HepG2 (cell line): ENCODE results near the gene NOTO. TPM values are rescaled to one million over a fixed set of nuclear protein-coding genes. Genes with fewer than 3 reads are reported as not detected.
A peak's percentile ranks its signal among the peaks of the same experiment; 100 is the strongest.

Source experiments
- ETV6 ChIP-seq: sonication (generic); formaldehyde crosslinking; conservative IDR thresholded peaks from 2 replicates; pipeline ENCODE4 v1.4.0; 2020; ENCODE audit warnings: missing genetic modification reagents
- JUNB ChIP-seq: sonication (generic); formaldehyde crosslinking; IDR thresholded peaks from 2 replicates; pipeline ENCODE4 v1.8.0; 2022; ENCODE audit warnings: missing genetic modification reagents, mild to moderate bottlenecking, borderline replicate concordance
- SKI ChIP-seq: fragments of 450-650 bp; IDR thresholded peaks from one replicate; pipeline ENCODE4 v1.6.1; 2018; ENCODE audit warnings: mild to moderate bottlenecking; ENCODE audit not compliant: partially characterized antibody
- SMC3 ChIP-seq: IDR thresholded peaks from 2 replicates; pipeline ENCODE4 v1.6.1; 2011; ENCODE audit warnings: low read length, improper control_type of control experiment
- YEATS4 ChIP-seq: sonication (generic); formaldehyde crosslinking; IDR thresholded peaks from 2 replicates; pipeline ENCODE4 v1.4.0; 2020; ENCODE audit warnings: missing genetic modification reagents, borderline replicate concordance
- ZBTB7A ChIP-seq: sonication (generic); formaldehyde crosslinking; IDR thresholded peaks from 2 replicates; pipeline ENCODE4 v1.8.0; 2022; ENCODE audit warnings: mild to moderate bottlenecking, missing genetic modification reagents
- ZNF282 ChIP-seq: fragments of 450-650 bp; IDR thresholded peaks from 2 replicates; pipeline ENCODE4 v1.6.1; 2018; ENCODE audit not compliant: partially characterized antibody
- ZNF326 ChIP-seq: sonication (generic); formaldehyde crosslinking; IDR thresholded peaks from 2 replicates; pipeline ENCODE4 v1.4.0; 2020; ENCODE audit warnings: missing genetic modification reagents, borderline replicate concordance
- ZNF510 ChIP-seq: sonication (generic); formaldehyde crosslinking; IDR thresholded peaks from 2 replicates; pipeline ENCODE4 v1.4.0; 2020; ENCODE audit warnings: low read depth, mild to moderate bottlenecking, missing genetic modification reagents
- ZNF577 ChIP-seq: sonication (generic); formaldehyde crosslinking; IDR thresholded peaks from 2 replicates; pipeline ENCODE4 v1.4.0; 2020; ENCODE audit warnings: mild to moderate bottlenecking, low read depth, missing genetic modification reagents, borderline replicate concordance
- ZNF883 ChIP-seq: sonication (generic); formaldehyde crosslinking; IDR thresholded peaks from 2 replicates; pipeline ENCODE4 v1.5.1; 2020; ENCODE audit warnings: mild to moderate bottlenecking, missing genetic modification reagents; ENCODE audit errors: not compliant biosample characterization
- polyA plus RNA-seq, 8 experiments: library from polyadenylated mRNA; depleted of rRNA in 3 of 8; stranded (reverse) in 7 of 8; unstranded in 1 of 8; fragments of >200 nt; fragmentation: Illumina TruSeq in 4 of 8; extraction: Trizol in 4 of 8; gene quantifications; 2 replicates each; pipeline versions ENCODE4 v1.2.1 to v1.2.3, GENCODE V29; 2011 to 2016; ENCODE audit warnings: low read depth in 4 of 8, missing spikeins in 1 of 8, mixed read lengths in 1 of 8; ENCODE audit not compliant: insufficient read depth in 1 of 8
- total RNA-seq, 5 experiments: library from RNA; depleted of rRNA; stranded (reverse); fragments of >200 nt; fragmentation: Illumina TruSeq; extraction: Trizol; gene quantifications; 2 replicates each; pipeline ENCODE4 v1.2.3, GENCODE V29; 2016; ENCODE audit warnings: low read depth in 1 of 5
- TF ChIP-seq, protein P1 (sequence below): sonication (generic); formaldehyde crosslinking; IDR thresholded peaks from 2 replicates; pipeline ENCODE4 v1.5.0; 2020; ENCODE audit warnings: mild to moderate bottlenecking, missing genetic modification reagents, borderline replicate concordance
- TF ChIP-seq, protein P2 (sequence below): sonication (generic); formaldehyde crosslinking; IDR thresholded peaks from 2 replicates; pipeline ENCODE4; 2020; ENCODE audit warnings: missing genetic modification reagents, mild to moderate bottlenecking, borderline replicate concordance
- TF ChIP-seq, protein P3 (sequence below): sonication (generic); formaldehyde crosslinking; IDR thresholded peaks from 2 replicates; pipeline ENCODE4 v1.4.0; 2020; ENCODE audit warnings: missing genetic modification reagents
- TF ChIP-seq, protein P4 (sequence below): sonication (generic); formaldehyde crosslinking; IDR thresholded peaks from 2 replicates; pipeline ENCODE4 v1.8.0; 2022; ENCODE audit warnings: mild to moderate bottlenecking, missing genetic modification reagents, moderate library complexity
- TF ChIP-seq, protein P5 (sequence below): sonication (generic); formaldehyde crosslinking; IDR thresholded peaks from 2 replicates; pipeline ENCODE4 v1.5.1; 2020; ENCODE audit warnings: mild to moderate bottlenecking, missing genetic modification reagents, borderline replicate concordance

Gene NOTO
- total and polyA plus RNA-seq, 2 of the 13 experiments (the other 11 are each of a cell fraction or from before 2014, with no cell fraction given) = not detected

DNA sequence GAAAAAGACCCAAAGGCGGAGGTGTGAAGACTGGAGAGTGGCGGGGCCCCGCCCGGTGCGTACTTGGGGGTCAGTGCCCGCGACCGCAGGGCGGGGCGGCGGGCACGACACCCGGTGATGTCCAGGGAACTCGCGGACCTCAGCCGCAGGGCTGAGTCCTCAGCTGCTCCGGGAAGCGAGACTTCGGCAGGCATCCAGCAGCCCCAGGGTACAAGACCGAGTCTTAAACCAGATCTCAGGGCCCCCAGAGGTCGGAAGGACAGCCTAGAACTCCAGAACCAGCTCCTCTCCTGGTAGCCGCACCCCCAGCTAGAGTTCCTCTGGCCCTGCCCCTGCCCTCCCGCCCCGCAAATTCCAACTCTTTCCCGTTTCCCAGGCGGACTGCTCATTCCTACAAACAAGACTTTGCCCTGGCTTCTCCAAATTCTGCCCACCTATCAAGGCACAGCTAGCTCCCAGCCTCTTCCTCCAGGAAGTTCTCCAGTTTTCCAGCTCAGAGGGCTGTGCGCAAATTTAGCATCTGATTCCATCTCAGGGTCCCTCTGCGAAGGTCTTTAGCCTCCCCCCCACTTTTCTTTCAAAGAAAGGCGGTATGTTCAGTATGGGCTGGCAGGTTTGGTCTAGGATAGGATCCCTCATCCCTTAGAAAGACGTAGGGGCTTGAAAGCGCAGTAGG lies 26.0 kb upstream of the NOTO start (continued):
- TF ChIP-seq ZNF883 (CRISPR knock-in tag) = no peak
- TF ChIP-seq ZBTB7A (CRISPR knock-in tag) = no peak
- TF ChIP-seq SMC3 = no peak
- TF ChIP-seq YEATS4 (CRISPR knock-in tag) = 0 out of 2 replicates have a peak, but pooled peaks have one; percentile 10
- TF ChIP-seq ZNF326 = no peak
- TF ChIP-seq, protein P1, sequence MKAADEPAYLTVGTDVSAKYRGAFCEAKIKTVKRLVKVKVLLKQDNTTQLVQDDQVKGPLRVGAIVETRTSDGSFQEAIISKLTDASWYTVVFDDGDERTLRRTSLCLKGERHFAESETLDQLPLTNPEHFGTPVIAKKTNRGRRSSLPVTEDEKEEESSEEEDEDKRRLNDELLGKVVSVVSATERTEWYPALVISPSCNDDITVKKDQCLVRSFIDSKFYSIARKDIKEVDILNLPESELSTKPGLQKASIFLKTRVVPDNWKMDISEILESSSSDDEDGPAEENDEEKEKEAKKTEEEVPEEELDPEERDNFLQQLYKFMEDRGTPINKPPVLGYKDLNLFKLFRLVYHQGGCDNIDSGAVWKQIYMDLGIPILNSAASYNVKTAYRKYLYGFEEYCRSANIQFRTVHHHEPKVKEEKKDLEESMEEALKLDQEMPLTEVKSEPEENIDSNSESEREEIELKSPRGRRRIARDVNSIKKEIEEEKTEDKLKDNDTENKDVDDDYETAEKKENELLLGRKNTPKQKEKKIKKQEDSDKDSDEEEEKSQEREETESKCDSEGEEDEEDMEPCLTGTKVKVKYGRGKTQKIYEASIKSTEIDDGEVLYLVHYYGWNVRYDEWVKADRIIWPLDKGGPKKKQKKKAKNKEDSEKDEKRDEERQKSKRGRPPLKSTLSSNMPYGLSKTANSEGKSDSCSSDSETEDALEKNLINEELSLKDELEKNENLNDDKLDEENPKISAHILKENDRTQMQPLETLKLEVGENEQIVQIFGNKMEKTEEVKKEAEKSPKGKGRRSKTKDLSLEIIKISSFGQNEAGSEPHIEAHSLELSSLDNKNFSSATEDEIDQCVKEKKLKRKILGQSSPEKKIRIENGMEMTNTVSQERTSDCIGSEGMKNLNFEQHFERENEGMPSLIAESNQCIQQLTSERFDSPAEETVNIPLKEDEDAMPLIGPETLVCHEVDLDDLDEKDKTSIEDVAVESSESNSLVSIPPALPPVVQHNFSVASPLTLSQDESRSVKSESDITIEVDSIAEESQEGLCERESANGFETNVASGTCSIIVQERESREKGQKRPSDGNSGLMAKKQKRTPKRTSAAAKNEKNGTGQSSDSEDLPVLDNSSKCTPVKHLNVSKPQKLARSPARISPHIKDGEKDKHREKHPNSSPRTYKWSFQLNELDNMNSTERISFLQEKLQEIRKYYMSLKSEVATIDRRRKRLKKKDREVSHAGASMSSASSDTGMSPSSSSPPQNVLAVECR (CRISPR knock-in tag) = 0 out of 2 replicates have a peak, but pooled peaks have one; percentile 1
- TF ChIP-seq, protein P2, sequence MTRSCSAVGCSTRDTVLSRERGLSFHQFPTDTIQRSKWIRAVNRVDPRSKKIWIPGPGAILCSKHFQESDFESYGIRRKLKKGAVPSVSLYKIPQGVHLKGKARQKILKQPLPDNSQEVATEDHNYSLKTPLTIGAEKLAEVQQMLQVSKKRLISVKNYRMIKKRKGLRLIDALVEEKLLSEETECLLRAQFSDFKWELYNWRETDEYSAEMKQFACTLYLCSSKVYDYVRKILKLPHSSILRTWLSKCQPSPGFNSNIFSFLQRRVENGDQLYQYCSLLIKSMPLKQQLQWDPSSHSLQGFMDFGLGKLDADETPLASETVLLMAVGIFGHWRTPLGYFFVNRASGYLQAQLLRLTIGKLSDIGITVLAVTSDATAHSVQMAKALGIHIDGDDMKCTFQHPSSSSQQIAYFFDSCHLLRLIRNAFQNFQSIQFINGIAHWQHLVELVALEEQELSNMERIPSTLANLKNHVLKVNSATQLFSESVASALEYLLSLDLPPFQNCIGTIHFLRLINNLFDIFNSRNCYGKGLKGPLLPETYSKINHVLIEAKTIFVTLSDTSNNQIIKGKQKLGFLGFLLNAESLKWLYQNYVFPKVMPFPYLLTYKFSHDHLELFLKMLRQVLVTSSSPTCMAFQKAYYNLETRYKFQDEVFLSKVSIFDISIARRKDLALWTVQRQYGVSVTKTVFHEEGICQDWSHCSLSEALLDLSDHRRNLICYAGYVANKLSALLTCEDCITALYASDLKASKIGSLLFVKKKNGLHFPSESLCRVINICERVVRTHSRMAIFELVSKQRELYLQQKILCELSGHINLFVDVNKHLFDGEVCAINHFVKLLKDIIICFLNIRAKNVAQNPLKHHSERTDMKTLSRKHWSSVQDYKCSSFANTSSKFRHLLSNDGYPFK (CRISPR knock-in tag) = no peak; the same call in 1 of the 2 replicates
- TF ChIP-seq ETV6 (CRISPR knock-in tag) = no peak
- TF ChIP-seq ZNF510 = no peak
- TF ChIP-seq ZNF577 (CRISPR knock-in tag) = no peak
- TF ChIP-seq, protein P3, sequence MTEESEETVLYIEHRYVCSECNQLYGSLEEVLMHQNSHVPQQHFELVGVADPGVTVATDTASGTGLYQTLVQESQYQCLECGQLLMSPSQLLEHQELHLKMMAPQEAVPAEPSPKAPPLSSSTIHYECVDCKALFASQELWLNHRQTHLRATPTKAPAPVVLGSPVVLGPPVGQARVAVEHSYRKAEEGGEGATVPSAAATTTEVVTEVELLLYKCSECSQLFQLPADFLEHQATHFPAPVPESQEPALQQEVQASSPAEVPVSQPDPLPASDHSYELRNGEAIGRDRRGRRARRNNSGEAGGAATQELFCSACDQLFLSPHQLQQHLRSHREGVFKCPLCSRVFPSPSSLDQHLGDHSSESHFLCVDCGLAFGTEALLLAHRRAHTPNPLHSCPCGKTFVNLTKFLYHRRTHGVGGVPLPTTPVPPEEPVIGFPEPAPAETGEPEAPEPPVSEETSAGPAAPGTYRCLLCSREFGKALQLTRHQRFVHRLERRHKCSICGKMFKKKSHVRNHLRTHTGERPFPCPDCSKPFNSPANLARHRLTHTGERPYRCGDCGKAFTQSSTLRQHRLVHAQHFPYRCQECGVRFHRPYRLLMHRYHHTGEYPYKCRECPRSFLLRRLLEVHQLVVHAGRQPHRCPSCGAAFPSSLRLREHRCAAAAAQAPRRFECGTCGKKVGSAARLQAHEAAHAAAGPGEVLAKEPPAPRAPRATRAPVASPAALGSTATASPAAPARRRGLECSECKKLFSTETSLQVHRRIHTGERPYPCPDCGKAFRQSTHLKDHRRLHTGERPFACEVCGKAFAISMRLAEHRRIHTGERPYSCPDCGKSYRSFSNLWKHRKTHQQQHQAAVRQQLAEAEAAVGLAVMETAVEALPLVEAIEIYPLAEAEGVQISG = peak; percentile 5; the same call in 1 of the 2 replicates
- no peak for TF ChIP-seq ZNF282
- TF ChIP-seq, protein P4, sequence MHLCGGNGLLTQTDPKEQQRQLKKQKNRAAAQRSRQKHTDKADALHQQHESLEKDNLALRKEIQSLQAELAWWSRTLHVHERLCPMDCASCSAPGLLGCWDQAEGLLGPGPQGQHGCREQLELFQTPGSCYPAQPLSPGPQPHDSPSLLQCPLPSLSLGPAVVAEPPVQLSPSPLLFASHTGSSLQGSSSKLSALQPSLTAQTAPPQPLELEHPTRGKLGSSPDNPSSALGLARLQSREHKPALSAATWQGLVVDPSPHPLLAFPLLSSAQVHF (CRISPR knock-in tag) = no peak
- TF ChIP-seq, protein P5, sequence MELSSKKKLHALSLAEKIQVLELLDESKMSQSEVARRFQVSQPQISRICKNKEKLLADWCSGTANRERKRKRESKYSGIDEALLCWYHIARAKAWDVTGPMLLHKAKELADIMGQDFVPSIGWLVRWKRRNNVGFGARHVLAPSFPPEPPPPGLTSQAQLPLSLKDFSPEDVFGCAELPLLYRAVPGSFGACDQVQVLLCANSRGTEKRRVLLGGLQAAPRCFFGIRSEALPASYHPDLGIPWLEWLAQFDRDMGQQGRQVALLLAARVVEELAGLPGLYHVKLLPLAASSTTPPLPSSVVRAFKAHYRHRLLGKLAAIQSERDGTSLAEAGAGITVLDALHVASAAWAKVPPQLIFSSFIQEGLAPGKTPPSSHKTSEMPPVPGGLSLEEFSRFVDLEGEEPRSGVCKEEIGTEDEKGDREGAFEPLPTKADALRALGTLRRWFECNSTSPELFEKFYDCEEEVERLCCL (CRISPR knock-in tag) = no peak
- no peak for TF ChIP-seq SKI
- TF ChIP-seq JUNB = no peak
